Coronary artery (tissue), 2 donors: ENCODE results near the gene NHSL2.

Source experiments
- DNase-seq: peaks from one replicate; pipeline ENCODE4 v3.0.0-alpha.2; 2017; ENCODE audit warnings: low spot score
- H3K27ac ChIP-seq, 2 donors: fragments of 200-600 bp; sonication (generic); one replicate each; pipeline ENCODE4 v1.5.1; 2016 to 2019
- H3K4me3 ChIP-seq: fragments of 200-600 bp; sonication (generic); 2 replicates; pipeline ENCODE4 v1.5.1; 2016; ENCODE audit warnings: mild to moderate bottlenecking, moderate library complexity
- TF ChIP-seq, protein P1 (sequence below): fragments of 200-600 bp; sonication (generic); IDR thresholded peaks from one replicate; pipeline ENCODE4 v1.5.1; 2019; ENCODE audit warnings: antibody characterized with exemption

Gene NHSL2

DNA sequence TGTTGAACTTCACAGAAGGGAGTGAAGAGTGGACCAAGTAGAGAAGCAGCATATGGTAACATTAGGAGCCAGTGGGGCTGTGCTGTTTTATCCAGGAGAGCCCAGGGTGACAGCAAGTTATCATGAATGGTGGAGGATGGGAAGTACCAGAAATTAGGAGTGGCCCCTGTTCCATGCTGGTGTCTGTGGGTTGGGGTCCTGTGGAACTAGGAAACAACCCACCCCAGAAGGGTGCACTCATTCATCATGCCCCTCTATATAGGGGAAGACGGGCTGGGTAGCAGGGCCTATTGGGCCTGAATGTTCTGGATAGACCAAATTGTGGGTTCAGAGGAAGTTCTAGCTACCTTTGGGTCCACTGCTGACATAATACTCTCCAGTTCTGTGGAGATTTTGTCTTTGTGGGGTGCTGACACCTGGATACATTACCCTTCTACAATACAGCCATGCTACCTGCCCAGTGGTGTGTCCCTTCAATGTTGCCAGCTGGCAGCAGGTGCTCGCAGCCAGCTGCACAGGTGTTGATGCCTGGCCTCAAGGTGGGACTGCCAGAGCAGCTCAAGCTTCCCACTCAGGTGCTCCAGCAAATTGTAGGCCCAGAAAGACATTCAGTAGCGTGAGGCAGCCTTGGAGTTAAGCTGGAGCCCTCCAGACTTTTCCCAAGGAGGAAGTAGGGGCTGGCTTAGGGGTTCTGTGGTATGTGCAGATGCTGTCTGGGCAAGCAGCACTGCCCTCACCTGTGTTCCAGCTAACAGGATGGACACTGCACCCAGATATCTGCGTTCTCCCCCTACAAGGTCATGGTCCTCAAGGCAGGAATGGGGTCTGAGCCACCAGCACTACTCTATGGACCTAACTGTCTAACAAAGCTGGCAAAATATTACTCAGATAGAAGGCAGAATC is 106.5 kb downstream of the NHSL2 start:
- Histone ChIP-seq H3K4me3 (no peak overlapping the region), H3K27ac (no peak overlapping the region)
- peak; percentile 49 for DNase-seq
- TF ChIP-seq, protein P1, sequence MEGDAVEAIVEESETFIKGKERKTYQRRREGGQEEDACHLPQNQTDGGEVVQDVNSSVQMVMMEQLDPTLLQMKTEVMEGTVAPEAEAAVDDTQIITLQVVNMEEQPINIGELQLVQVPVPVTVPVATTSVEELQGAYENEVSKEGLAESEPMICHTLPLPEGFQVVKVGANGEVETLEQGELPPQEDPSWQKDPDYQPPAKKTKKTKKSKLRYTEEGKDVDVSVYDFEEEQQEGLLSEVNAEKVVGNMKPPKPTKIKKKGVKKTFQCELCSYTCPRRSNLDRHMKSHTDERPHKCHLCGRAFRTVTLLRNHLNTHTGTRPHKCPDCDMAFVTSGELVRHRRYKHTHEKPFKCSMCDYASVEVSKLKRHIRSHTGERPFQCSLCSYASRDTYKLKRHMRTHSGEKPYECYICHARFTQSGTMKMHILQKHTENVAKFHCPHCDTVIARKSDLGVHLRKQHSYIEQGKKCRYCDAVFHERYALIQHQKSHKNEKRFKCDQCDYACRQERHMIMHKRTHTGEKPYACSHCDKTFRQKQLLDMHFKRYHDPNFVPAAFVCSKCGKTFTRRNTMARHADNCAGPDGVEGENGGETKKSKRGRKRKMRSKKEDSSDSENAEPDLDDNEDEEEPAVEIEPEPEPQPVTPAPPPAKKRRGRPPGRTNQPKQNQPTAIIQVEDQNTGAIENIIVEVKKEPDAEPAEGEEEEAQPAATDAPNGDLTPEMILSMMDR = no peak

DNA sequence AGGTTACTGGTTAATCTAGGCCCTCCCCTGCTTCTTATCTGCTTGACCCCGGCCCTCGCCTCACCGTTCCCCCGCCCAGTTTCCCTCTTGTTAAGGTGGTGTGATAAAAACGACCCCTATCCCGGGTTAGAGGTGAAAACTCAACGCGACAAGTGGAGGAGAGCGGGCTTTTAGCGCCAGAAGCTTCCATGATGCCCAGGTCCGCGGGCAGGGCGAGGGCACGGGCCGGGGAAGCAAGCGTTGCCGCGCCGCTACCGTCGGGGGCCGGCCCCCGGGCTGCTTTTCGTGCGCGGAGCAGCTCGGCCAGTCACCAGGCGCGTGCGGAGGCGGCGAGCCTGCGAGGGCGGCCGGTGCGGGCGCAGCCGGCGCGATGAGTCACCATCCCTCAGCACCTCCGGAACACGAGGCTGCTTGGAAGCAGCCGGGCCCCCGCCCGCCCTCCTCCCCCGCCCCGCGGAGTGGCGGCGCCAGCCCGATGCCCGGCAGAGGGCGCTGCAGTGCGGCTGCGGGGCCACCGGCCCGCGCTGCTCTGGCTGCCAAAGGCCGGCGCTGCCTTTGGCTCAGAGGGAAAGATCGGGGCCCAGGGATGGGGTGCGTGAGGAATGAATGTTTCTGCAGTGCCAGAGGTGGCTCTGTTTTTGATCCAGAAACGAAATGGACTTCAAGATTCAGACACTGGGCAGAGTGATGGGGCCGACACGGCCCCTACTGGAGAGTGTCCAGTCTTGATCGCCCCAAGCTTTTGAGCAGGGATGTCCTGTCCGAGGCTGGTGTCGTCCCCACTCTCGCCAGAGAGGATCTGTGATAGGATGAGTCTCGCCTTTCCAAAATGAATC is 107.8 kb downstream of the NHSL2 start:
- TF ChIP-seq, protein P1 = peak; percentile 35
- peak overlapping the region; percentile 30 for H3K4me3 ChIP-seq
- H3K27ac ChIP-seq = peak overlapping the region; percentile 6 to 73
- peak; percentile 89 for DNase-seq

DNA sequence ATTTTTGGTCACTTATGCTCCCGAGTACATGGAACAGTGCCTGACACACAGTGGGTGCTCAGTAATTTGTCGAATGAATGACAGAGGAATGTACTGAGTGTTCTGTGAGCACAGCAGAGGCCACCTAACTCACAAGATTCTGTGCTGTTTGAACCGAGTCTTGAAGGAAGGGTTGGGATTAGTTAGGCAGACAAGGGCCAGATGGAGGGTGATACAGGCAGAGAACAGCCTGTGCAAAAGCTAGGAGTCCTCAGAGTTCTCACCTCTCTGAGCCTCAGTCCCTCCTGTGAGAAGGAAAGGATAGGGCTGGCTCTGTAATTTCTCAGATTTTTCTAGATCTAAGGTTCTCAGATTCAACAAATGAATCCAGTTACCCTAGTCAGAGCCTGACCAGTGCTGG is 108.8 kb downstream of the NHSL2 start:
- no peak overlapping the region for H3K4me3 ChIP-seq
- peak; percentile 46 for DNase-seq
- TF ChIP-seq, protein P1 = no peak
- peak overlapping the region in 1 of 2 donors; percentile 25 for H3K27ac ChIP-seq

DNA sequence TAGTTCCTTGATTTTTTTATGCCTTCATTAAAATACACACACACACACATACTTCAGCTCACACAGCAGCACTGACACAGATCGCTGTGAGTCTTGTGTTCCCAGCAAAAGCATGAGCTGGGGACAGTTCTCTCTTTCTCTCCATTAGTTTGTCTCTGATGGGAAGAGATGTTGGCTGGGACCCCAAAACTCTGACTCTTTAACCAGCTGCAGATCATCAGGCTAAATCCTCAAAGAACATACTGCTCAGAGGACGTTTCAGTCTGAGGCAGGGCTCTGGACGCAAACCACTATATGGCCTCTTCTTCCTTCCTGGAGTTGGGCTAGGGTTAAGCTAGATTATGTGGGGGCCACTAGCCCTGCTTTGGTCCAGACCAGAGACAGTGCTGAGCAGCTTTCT is 109.6 kb downstream of the NHSL2 start:
- TF ChIP-seq, protein P1 = no peak
- peak overlapping the region in 1 of 2 donors; percentile 8 for H3K27ac ChIP-seq
- DNase-seq = peak; percentile 57

DNA sequence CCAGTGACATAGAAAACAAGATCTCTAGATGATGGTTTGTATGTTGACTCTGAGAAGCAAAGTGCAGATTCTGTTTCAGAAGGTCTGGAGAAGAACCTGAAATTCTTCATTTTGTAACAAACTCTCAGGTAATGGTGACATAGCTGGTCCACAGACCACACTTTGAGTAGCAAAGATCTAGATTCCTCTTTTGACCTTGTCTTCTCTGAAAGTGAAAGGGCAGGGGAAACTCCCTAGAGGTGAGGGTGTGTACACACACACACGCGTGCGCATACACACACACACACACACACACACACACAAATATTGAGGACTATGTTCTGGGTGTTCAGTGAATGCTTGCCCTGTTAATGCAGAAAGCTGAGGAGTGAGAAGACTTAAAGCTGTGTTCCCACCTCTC is 110.1 kb downstream of the NHSL2 start:
- TF ChIP-seq, protein P1 = no peak
- no peak overlapping the region for H3K27ac ChIP-seq
- no peak for DNase-seq
- H3K4me3 ChIP-seq = no peak overlapping the region

More for the DNA sequence above, 109.6 kb downstream of the NHSL2 start:
- no peak overlapping the region for H3K4me3 ChIP-seq

DNA sequence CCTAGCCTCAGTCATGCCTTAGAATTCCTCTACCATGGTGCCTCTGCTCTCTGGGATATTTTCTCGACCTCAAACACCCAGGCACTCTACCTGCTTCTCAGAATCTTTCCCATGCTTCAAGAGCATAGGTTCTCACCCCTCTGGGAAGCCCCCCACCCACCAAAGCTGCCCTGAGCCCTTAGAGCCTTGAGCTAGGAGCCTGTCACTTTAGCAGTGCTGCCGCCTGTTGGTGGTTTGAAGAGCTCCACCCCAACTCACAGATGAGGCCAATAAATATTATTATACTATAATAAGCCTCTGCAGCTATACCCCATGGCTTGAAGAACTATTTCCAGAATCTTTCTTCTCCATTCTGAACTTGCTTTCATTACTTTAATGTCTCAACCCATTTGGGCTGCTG is 111.3 kb downstream of the NHSL2 start:
- Histone ChIP-seq H3K4me3 (no peak overlapping the region), H3K27ac (no peak overlapping the region)
- TF ChIP-seq, protein P1 = peak; percentile 29
- peak; percentile 70 for DNase-seq
